RWPE1 (cell line): ENCODE data around the gene ATL2.
"Not testable (repeated sequence)": the region's sequence is repeated elsewhere in the genome, so short reads cannot be mapped to it uniquely, and the experiment has no call there.

Experiments
- CTCF ChIA-PET: fragments of 350-600 bp; sonication (Branson Sonifier 250); formaldehyde crosslinking; extraction: SDS; loops from one replicate; lab custom pipeline; 2021; lab: Yijun Ruan, JAX
- POLR2A ChIA-PET: fragments of 400-600 bp; formaldehyde crosslinking; extraction: SDS; loops from one replicate; lab custom pipeline; 2020; ENCODE audit warnings: antibody characterized with exemption; ENCODE audit not compliant: low non-redundant PET; lab: Yijun Ruan, JAX
- DNase-seq: peaks from one replicate; pipeline ENCODE4 v3.0.0; 2012; ENCODE audit warnings: low spot score
- H3K27ac ChIP-seq: fragments of 450-650 bp; 2 replicates; pipeline ENCODE4 v1.5.1; 2017
- CTCF ChIP-seq: fragments of 450-650 bp; conservative IDR thresholded peaks from 2 replicates; pipeline ENCODE4 v1.5.1; 2017; ENCODE audit warnings: low read depth, mild to moderate bottlenecking

ATL2 gene

DNA sequence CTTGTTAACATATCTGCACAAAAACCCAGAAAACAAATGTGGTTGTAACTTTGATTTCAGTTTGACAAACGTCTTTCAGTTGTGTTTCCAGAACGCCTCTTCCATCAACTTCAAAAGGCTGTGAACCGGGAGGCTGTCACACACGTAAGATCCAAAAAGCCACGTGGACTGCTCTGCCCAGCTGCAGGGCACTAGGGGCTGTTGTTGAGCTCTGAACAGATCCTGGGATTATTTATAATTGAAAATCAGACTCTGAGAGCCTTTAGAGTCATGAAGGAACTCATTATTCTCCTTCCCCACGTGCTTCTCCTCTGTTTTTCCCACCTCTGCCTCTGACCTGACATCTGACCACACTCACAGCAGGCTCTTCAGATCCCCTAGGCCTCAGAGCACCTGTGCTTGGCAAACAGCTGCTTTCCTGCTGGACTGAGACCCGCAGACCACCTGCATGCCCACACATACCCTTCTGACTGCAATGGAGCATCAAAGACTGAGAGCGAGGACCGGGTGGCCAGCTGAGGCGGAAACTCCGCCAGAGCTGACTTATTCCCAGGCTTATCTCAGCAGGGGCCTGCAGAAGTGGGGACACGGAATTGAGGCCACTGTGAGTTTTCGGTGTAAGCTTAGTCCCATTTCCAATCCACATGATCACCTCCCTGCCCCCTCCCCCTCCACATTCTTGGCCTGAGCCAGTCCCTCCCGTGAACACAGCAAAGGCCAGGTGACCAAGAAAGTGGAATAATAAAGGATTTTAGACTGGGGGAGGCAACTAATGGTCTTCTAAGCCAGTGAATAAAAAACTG, 114.8 kb downstream of the ATL2 start:
- no peak for DNase-seq
- ChIA-PET POLR2A (no interaction called here), CTCF (interaction anchor here (0.5 kb wide), 1 partner anchor 88 kb away, joined by 3 read pairs; no protein-coding TSS in a partner anchor)
- H3K27ac ChIP-seq: no peak overlapping the region
- TF ChIP-seq CTCF: no peak

DNA sequence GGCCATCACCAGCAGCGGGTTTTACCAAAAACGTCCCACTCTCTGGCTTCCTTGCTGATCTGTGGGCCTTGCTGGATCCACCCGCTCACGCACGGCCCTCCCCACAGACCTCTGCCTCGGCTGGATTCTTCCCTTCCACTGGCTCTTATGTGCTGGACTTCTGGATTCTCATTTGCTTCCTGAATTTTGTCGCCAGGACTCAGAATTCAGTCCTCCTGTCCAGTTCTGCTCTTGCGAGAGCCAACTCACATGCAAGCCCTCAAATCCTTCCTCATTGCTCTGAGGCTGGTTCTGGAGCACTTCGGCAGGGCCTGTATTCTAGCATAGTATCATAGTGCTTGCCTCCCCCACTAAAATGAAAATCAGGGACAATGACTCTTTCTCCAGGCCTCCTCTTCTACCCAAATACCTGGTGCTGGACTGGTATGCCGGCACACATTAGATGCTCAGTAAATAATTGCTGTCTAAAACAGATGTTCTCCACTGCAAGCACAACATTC, 115.5 kb downstream of the ATL2 start:
- CTCF ChIA-PET: no interaction called here
- H3K27ac ChIP-seq: no peak overlapping the region
- no peak for TF ChIP-seq CTCF
- POLR2A ChIA-PET: no interaction called here
- DNase-seq: no peak

DNA sequence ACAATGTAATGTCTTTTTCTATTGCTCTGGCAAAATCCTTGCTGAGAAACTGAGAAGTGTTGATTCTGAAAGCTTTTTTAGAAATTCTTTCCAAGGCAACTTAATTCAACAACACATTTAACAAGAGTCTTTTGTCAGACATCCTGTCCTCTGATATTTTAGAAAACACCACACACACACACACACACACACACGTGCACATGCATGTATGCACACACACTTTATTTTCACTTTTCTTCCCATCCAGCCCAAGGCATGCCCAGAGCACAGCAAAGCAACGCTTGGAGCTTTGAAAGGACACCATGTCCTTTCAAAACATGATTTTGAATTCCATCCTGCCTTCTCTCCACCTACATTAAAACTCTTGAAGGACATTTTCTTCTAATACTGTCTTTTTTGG, 116.1 kb downstream of the ATL2 start:
- TF ChIP-seq CTCF: no peak
- ChIA-PET POLR2A (no interaction called here), CTCF (no interaction called here)
- no peak for DNase-seq
- no peak overlapping the region for H3K27ac ChIP-seq

DNA sequence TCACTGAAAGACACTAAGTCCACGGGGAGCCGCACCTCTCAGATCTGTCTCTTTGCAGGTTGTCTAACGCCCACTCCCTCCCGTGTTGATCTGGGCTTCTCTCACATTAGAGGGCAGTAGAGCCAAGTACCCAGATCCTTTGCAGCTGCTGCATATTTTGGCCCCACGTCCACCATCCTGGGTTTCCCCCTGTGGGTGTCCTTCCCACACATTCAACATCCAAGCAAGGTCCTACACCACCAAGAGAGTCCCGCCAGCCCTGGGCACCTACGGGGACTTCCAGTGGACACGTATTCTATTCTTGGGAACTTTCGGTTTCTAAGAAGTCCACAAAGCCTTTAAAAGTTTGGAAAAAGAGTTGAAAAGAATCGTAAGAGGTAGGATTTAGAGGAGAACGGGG, 116.6 kb downstream of the ATL2 start:
- no peak for TF ChIP-seq CTCF
- ChIA-PET CTCF (interaction anchor here (0.6 kb wide), 1 partner anchor 201 kb away, joined by 3 read pairs; no protein-coding TSS in a partner anchor), POLR2A (no interaction called here)
- no peak for DNase-seq
- H3K27ac ChIP-seq: no peak overlapping the region

DNA sequence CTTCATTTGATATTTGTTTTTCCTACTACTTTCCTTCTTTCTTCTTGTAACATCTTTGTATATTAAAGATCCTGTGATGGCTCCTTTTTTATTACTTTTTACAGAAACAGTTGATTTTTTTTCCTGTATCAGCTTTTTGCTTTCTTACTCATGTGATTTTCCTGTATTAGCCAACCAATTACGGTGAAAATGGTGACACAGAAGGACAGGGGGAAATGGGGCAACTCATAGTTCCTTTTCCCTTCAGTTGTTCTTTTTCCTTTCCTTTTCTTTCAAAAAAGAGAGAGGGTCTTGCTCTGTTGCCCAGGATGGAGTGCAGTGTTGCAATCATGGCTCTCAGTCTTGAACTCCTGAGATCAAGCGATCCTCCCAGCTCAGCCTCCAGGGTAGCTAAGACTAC, 117.8 kb downstream of the ATL2 start:
- TF ChIP-seq CTCF: no peak
- no peak overlapping the region for H3K27ac ChIP-seq
- CTCF ChIA-PET: interaction anchor here (0.5 to 0.7 kb wide), 2 partner anchors 28 to 335 kb away, joined by 3 to 4 read pairs; no protein-coding TSS in a partner anchor
- DNase-seq: no peak
- POLR2A ChIA-PET: no interaction called here

GRCh38 chr2:38257680-38258079, 119.4 kb downstream of the ATL2 start:
- POLR2A ChIA-PET: interaction anchor here (0.6 kb wide), 1 partner anchor 148 kb away, joined by 10 read pairs; no protein-coding TSS in a partner anchor
- DNase-seq, H3K27ac ChIP-seq: not testable (repeated sequence)
- CTCF ChIA-PET: interaction anchor here (0.7 kb wide), 1 partner anchor 1629 kb away, joined by 3 read pairs; no protein-coding TSS in a partner anchor

- TF ChIP-seq CTCF: no peak
- ChIA-PET POLR2A (no interaction called here), CTCF (no interaction called here)
- DNase-seq: no peak
- H3K27ac ChIP-seq: no peak overlapping the region
Observed at GRCh38 chr2:38256610-38257009, 120.5 kb downstream of the ATL2 start.
